ENCODE data around the gene CSNK1E.

DNA sequence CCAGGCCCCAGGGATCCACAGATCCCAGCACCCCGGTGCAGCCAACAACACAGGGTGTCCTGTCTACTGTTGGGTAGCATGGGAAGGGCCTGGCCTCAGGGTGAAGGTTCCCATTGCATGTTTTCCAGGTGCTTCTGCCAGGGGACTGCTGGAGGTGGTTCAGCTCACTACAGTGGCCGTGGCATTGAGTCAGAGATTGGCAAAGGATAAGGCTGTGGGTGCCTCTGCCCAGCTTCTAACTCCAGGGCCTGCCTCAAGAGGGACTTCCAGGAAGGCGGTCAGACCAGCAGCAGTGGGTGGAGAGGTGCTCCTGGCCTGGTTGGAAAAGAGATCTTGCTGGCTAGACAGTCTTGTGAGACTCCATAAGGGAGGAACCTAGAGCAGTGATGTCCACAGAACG is 20.9 kb downstream of the CSNK1E start:
- TF ChIP-seq ZNF274 (IDR thresholded peaks at IDR 0.05; ENCODE audit: low read depth, low read length) = no peak
- no peak for TF ChIP-seq YY1 (IDR thresholded peaks at IDR 0.05; ENCODE audit: insufficient read depth, insufficient read length)
- TF ChIP-seq SUZ12 (IDR thresholded peaks at IDR 0.05; ENCODE audit: extremely low read depth, insufficient read depth, insufficient read length) = no peak

Data from NT2/D1 (cell line).